COR-L47 (cell line): ENCODE results near the gene C3orf49.

Experiments
- DNase-seq: peaks from one replicate; lab custom pipeline; 2025; lab: John Stamatoyannopoulos, UW

C3orf49 gene

GRCh38 chr3:63886858-63887257 lies 67.8 kb downstream of the C3orf49 start:
- no peak for DNase-seq

- no peak for DNase-seq
Observed at GRCh38 chr3:63891518-63891917, 72.4 kb downstream of the C3orf49 start.

- DNase-seq, result no peak
Observed at GRCh38 chr3:63892773-63893352, 73.8 kb downstream of the C3orf49 start.

- no peak for DNase-seq
Observed at GRCh38 chr3:63895422-63896189, 76.5 kb downstream of the C3orf49 start.

GRCh38 chr3:63896332-63897030 lies 77.4 kb downstream of the C3orf49 start:
- DNase-seq, result no peak
